SK-N-SH treated with all-trans-retinoic acid at 6 μM for 48 hours (cell line): ENCODE results near the gene CCNL2.

Experiments
- ARNTL ChIP-seq: fragments of 450-650 bp; formaldehyde crosslinking; IDR thresholded peaks from 2 replicates; pipeline ENCODE4 v1.5.0; 2020; ENCODE audit warnings: low read depth, mild to moderate bottlenecking, moderate library complexity, borderline replicate concordance
- ISL1 ChIP-seq: fragments of 250-450 bp; sonication (Bioruptor Pico); IDR thresholded peaks from 2 replicates; pipeline ENCODE4 v2.1.2; 2022; ENCODE audit warnings: mild to moderate bottlenecking, moderate library complexity
- OSR1 ChIP-seq: fragments of 250-450 bp; sonication (Bioruptor Pico); IDR thresholded peaks from 2 replicates; pipeline ENCODE4 v1.8.0; 2022; ENCODE audit warnings: moderate library complexity, mild to moderate bottlenecking, inconsistent platforms
- SNAI2 ChIP-seq: fragments of 250-450 bp; sonication (Bioruptor Pico); IDR thresholded peaks from 2 replicates; pipeline ENCODE4 v1.5.0; 2020; ENCODE audit warnings: mild to moderate bottlenecking, moderate library complexity
- TOX ChIP-seq: fragments of 250-450 bp; sonication (Bioruptor Pico); IDR thresholded peaks from 2 replicates; pipeline ENCODE4 v1.8.0; 2021; ENCODE audit warnings: mild to moderate bottlenecking, moderate library complexity, borderline replicate concordance
- ZFP30 ChIP-seq: fragments of 450-650 bp; formaldehyde crosslinking; IDR thresholded peaks from 2 replicates; pipeline ENCODE4 v1.5.0; 2022; ENCODE audit warnings: mild to moderate bottlenecking, moderate library complexity
- ZNF565 ChIP-seq: fragments of 450-650 bp; formaldehyde crosslinking; conservative IDR thresholded peaks from 2 replicates; pipeline ENCODE4 v1.5.0; 2020; ENCODE audit warnings: low read depth, mild to moderate bottlenecking, moderate library complexity
- TF ChIP-seq, protein P1 (sequence below): fragments of 250-450 bp; sonication (Bioruptor Pico); IDR thresholded peaks from 2 replicates; pipeline ENCODE4 v1.8.0; 2020; ENCODE audit warnings: mild to moderate bottlenecking, moderate library complexity, borderline replicate concordance
- TF ChIP-seq, protein P2 (sequence below): fragments of 250-450 bp; sonication (Bioruptor Pico); IDR thresholded peaks from 2 replicates; pipeline ENCODE4 v1.5.1; 2020; ENCODE audit warnings: low read depth, mild to moderate bottlenecking, moderate library complexity

DNA sequence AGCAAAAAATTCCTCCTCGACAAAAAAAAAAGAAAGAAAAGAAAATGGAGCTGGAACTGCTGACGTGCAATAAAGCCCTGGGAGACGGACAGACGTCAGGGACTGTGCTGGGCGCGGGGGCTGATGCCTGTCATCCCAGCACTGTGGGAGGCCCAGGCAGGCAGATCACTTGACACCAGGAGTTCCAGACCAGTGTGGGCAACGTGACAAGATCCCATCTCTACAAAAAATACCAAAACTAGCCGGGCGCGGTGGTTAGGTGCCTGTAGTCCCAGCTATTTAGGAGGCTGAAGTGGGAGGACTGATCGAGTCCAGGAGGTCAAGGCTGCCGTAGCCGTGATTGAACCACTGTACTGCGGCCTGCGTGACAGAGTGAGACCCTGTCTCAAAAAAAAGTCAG is 25.6 kb upstream of the CCNL2 start:
- TF ChIP-seq ARNTL (CRISPR knock-in tag) (no peak), ZFP30 (CRISPR knock-in tag) (no peak), OSR1 (CRISPR knock-in tag) (no peak), TOX (CRISPR knock-in tag) (no peak), SNAI2 (CRISPR knock-in tag) (no peak), ISL1 (CRISPR knock-in tag) (no peak), ZNF565 (CRISPR knock-in tag) (no peak)
- TF ChIP-seq, protein P1, sequence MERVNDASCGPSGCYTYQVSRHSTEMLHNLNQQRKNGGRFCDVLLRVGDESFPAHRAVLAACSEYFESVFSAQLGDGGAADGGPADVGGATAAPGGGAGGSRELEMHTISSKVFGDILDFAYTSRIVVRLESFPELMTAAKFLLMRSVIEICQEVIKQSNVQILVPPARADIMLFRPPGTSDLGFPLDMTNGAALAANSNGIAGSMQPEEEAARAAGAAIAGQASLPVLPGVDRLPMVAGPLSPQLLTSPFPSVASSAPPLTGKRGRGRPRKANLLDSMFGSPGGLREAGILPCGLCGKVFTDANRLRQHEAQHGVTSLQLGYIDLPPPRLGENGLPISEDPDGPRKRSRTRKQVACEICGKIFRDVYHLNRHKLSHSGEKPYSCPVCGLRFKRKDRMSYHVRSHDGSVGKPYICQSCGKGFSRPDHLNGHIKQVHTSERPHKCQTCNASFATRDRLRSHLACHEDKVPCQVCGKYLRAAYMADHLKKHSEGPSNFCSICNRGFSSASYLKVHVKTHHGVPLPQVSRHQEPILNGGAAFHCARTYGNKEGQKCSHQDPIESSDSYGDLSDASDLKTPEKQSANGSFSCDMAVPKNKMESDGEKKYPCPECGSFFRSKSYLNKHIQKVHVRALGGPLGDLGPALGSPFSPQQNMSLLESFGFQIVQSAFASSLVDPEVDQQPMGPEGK (CRISPR knock-in tag), result no peak
- TF ChIP-seq, protein P2, sequence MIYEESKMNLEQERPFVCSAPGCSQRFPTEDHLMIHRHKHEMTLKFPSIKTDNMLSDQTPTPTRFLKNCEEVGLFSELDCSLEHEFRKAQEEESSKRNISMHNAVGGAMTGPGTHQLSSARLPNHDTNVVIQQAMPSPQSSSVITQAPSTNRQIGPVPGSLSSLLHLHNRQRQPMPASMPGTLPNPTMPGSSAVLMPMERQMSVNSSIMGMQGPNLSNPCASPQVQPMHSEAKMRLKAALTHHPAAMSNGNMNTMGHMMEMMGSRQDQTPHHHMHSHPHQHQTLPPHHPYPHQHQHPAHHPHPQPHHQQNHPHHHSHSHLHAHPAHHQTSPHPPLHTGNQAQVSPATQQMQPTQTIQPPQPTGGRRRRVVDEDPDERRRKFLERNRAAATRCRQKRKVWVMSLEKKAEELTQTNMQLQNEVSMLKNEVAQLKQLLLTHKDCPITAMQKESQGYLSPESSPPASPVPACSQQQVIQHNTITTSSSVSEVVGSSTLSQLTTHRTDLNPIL (CRISPR knock-in tag), result no peak
